Measurements from ENCODE around the gene ARHGAP20. TPM values are rescaled to one million over a fixed set of nuclear protein-coding genes. Genes with fewer than 3 reads are reported as not detected.

ARHGAP20 gene
- total and polyA plus RNA-seq, 2 experiments from 2014 or later, result 0.84 to 0.97 TPM

GRCh38 chr11:110600322-110600721 lies 111.9 kb downstream of the ARHGAP20 start:
- Histone ChIP-seq H3K27ac (no peak overlapping the region), H2AFZ (no peak overlapping the region), H3K9me2 (ENCODE audit: insufficient read depth) (no peaks in the 10 kb centered on the region), H3F3A (ENCODE audit: insufficient read depth) (no peaks in the 10 kb centered on the region), H3K79me2 (ENCODE audit: insufficient read depth) (no peaks in the 10 kb centered on the region), H3K9ac (no peak overlapping the region), H3K27me3 (replicated peaks; ENCODE audit: insufficient read depth) (no peaks in the 10 kb centered on the region), H3K4me2 (ENCODE audit: unreplicated experiment) (no peak overlapping the region), H3K9me3 (ENCODE audit: low read depth) (no peaks in the 10 kb centered on the region), H3K4me3 (no peak overlapping the region), H3K4me1 (ENCODE audit: insufficient read depth) (no peaks in the 10 kb centered on the region), H3K36me3 (ENCODE audit: low read depth) (0 out of 2 replicates have a peak, but pooled peaks cover 6% of the 10 kb centered on the region), H4K20me1 (ENCODE audit: insufficient read depth) (no peaks in the 10 kb centered on the region)
- DNase-seq, result no peak
- in situ Hi-C loops (cut with MboI), result no loop called here
- TF ChIP-seq EZH2phosphoT487 (IDR thresholded peaks at IDR 0.05; ENCODE audit: insufficient read depth, low read depth) (no peak), EZH2 (IDR thresholded peaks at IDR 0.05; ENCODE audit: insufficient read depth, poor library complexity, severe bottlenecking) (no peak)
- WGBS, 2 experiments (ENCODE audit: low coverage in 1 of 2, low lambda C conversion rate in 2 of 2, missing lambda C conversion rate in 2 of 2), result 83 to 91% methylated on average over 4 of the region's 4 CpGs

DNA sequence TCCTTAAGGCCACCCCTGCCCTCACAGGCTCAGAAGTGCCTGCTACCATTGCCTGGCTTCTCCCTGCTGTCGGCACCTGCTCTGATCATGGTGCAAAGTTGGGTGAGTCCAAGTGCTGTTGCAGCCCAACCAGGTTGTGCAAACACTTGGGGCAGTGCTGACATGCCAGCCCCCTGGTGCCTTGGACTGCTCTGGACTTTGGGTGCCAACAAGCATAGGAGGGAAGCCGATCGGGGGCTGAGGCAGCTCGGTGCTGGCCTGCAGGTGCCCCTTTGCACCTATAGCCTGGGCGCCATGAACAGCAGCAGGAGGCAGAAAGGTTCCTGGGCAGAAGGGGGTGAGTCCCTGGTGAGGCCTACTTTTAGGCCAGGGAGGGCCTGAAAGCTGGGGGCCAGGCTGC lies 113.0 kb downstream of the ARHGAP20 start:
- H4K20me1 ChIP-seq (ENCODE audit: insufficient read depth), result no peaks in the 10 kb centered on the region
- TF ChIP-seq EZH2 (IDR thresholded peaks at IDR 0.05; ENCODE audit: insufficient read depth, poor library complexity, severe bottlenecking) (no peak), EZH2phosphoT487 (IDR thresholded peaks at IDR 0.05; ENCODE audit: insufficient read depth, low read depth) (no peak)
- no peaks in the 10 kb centered on the region for H3K9me3 ChIP-seq (ENCODE audit: low read depth)
- H3K4me3 ChIP-seq, result no peak overlapping the region
- no peak overlapping the region for H3K9ac ChIP-seq
- DNase-seq, result no peak
- H3K9me2 ChIP-seq (ENCODE audit: insufficient read depth), result no peaks in the 10 kb centered on the region
- H3K27ac ChIP-seq, result no peak overlapping the region
- no peaks in the 10 kb centered on the region for H3F3A ChIP-seq (ENCODE audit: insufficient read depth)
- 90 to 91% methylated on average over 5 of the region's 5 CpGs for WGBS, 2 experiments (ENCODE audit: low coverage in 1 of 2, low lambda C conversion rate in 2 of 2, missing lambda C conversion rate in 2 of 2)
- 0 out of 2 replicates have a peak, but pooled peaks cover 6% of the 10 kb centered on the region for H3K36me3 ChIP-seq (ENCODE audit: low read depth)
- in situ Hi-C loops (cut with MboI), result no loop called here
- no peaks in the 10 kb centered on the region for H3K27me3 ChIP-seq (replicated peaks; ENCODE audit: insufficient read depth)
- H2AFZ ChIP-seq, result no peak overlapping the region
- no peaks in the 10 kb centered on the region for H3K4me1 ChIP-seq (ENCODE audit: insufficient read depth)
- H3K79me2 ChIP-seq (ENCODE audit: insufficient read depth), result no peaks in the 10 kb centered on the region
- no peak overlapping the region for H3K4me2 ChIP-seq (ENCODE audit: unreplicated experiment)

DNA sequence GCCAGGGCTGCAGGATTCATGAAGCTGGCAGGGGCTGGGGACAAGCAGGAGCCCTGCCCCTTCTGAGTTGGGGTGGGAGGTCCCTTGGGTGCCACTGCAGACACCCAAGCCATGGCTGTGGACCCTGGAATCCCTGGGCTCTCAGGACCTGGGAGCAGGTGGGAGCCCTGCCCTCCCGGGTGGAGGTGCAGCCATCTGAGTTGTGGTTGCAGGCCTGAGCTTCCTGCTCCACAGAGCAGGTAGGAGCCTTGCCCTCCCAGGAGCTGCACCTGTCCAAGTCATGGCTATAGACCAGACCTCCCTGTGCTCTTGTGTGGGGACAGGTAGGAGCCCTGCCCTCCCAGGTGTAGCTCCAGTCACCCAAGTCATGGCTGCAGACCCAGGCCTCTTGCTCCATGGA lies 113.5 kb downstream of the ARHGAP20 start:
- no peaks in the 10 kb centered on the region for H3K79me2 ChIP-seq (ENCODE audit: insufficient read depth)
- DNase-seq, result no peak
- 0 out of 2 replicates have a peak, but pooled peaks cover 6% of the 10 kb centered on the region for H3K36me3 ChIP-seq (ENCODE audit: low read depth)
- H3K27me3 ChIP-seq (replicated peaks; ENCODE audit: insufficient read depth), result no peaks in the 10 kb centered on the region
- TF ChIP-seq EZH2 (IDR thresholded peaks at IDR 0.05; ENCODE audit: insufficient read depth, poor library complexity, severe bottlenecking) (no peak), EZH2phosphoT487 (IDR thresholded peaks at IDR 0.05; ENCODE audit: insufficient read depth, low read depth) (no peak)
- no peak overlapping the region for H3K4me2 ChIP-seq (ENCODE audit: unreplicated experiment)
- no peak overlapping the region for H3K4me3 ChIP-seq
- no peak overlapping the region for H3K9ac ChIP-seq
- 100% methylated on average over 1 of the region's 1 CpG for WGBS, 2 experiments (ENCODE audit: low coverage in 1 of 2, low lambda C conversion rate in 2 of 2, missing lambda C conversion rate in 2 of 2)
- no peaks in the 10 kb centered on the region for H3K9me2 ChIP-seq (ENCODE audit: insufficient read depth)
- H3K4me1 ChIP-seq (ENCODE audit: insufficient read depth), result no peaks in the 10 kb centered on the region
- no peaks in the 10 kb centered on the region for H4K20me1 ChIP-seq (ENCODE audit: insufficient read depth)
- H3F3A ChIP-seq (ENCODE audit: insufficient read depth), result no peaks in the 10 kb centered on the region
- H3K9me3 ChIP-seq (ENCODE audit: low read depth), result no peaks in the 10 kb centered on the region
- no peak overlapping the region for H3K27ac ChIP-seq
- no peak overlapping the region for H2AFZ ChIP-seq
- in situ Hi-C loops (cut with MboI), result no loop called here

GRCh38 chr11:110587972-110588371 lies 124.3 kb downstream of the ARHGAP20 start:
- H3K36me3 ChIP-seq (ENCODE audit: low read depth), result no peaks in the 10 kb centered on the region
- H4K20me1 ChIP-seq (ENCODE audit: insufficient read depth), result no peaks in the 10 kb centered on the region
- TF ChIP-seq EZH2phosphoT487 (IDR thresholded peaks at IDR 0.05; ENCODE audit: insufficient read depth, low read depth) (no peak), EZH2 (IDR thresholded peaks at IDR 0.05; ENCODE audit: insufficient read depth, poor library complexity, severe bottlenecking) (no peak)
- H3K27ac ChIP-seq, result no peak overlapping the region
- H3K4me1 ChIP-seq (ENCODE audit: insufficient read depth), result no peaks in the 10 kb centered on the region
- no peak overlapping the region for H3K4me3 ChIP-seq
- in situ Hi-C loops (cut with MboI), result no loop called here
- no peaks in the 10 kb centered on the region for H3F3A ChIP-seq (ENCODE audit: insufficient read depth)
- H3K9me3 ChIP-seq (ENCODE audit: low read depth), result no peaks in the 10 kb centered on the region
- H3K4me2 ChIP-seq (ENCODE audit: unreplicated experiment), result no peak overlapping the region
- H2AFZ ChIP-seq, result no peak overlapping the region
- H3K9ac ChIP-seq, result no peak overlapping the region
- H3K79me2 ChIP-seq (ENCODE audit: insufficient read depth), result no peaks in the 10 kb centered on the region
- DNase-seq, result no peak
- no peaks in the 10 kb centered on the region for H3K27me3 ChIP-seq (replicated peaks; ENCODE audit: insufficient read depth)
- 79 to 85% methylated on average over 4 of the region's 4 CpGs for WGBS, 2 experiments (ENCODE audit: low coverage in 1 of 2, low lambda C conversion rate in 2 of 2, missing lambda C conversion rate in 2 of 2)
- H3K9me2 ChIP-seq (ENCODE audit: insufficient read depth), result no peaks in the 10 kb centered on the region

DNA sequence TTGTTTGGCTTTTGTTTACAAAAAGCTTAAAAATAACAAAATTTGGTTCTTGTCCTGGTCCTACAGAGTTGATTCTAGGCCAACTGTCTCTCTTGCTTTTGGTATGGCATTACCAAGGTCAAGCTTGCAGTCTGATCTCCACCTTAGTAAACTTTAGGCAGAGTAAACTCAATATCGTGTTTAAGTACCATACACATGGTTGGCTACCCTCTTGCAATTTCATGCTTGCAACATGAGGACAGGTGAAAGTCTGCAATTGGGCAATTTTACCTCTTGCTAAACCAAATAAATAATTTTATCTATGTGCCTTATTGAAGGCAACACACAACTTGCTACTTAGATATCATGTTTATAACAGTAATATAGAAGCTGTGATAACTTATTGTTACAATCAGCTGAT lies 125.1 kb downstream of the ARHGAP20 start:
- H3K79me2 ChIP-seq (ENCODE audit: insufficient read depth), result no peaks in the 10 kb centered on the region
- H3K4me1 ChIP-seq (ENCODE audit: insufficient read depth), result no peaks in the 10 kb centered on the region
- no peak for DNase-seq
- H3K27me3 ChIP-seq (replicated peaks; ENCODE audit: insufficient read depth), result no peaks in the 10 kb centered on the region
- 95 to 100% methylated on average over 1 of the region's 1 CpG for WGBS, 2 experiments (ENCODE audit: low coverage in 1 of 2, low lambda C conversion rate in 2 of 2, missing lambda C conversion rate in 2 of 2)
- H3K4me2 ChIP-seq (ENCODE audit: unreplicated experiment), result no peak overlapping the region
- H3F3A ChIP-seq (ENCODE audit: insufficient read depth), result no peaks in the 10 kb centered on the region
- no peaks in the 10 kb centered on the region for H3K9me3 ChIP-seq (ENCODE audit: low read depth)
- H3K27ac ChIP-seq, result no peak overlapping the region
- no peak overlapping the region for H2AFZ ChIP-seq
- TF ChIP-seq EZH2phosphoT487 (IDR thresholded peaks at IDR 0.05; ENCODE audit: insufficient read depth, low read depth) (no peak), EZH2 (IDR thresholded peaks at IDR 0.05; ENCODE audit: insufficient read depth, poor library complexity, severe bottlenecking) (no peak)
- no peaks in the 10 kb centered on the region for H4K20me1 ChIP-seq (ENCODE audit: insufficient read depth)
- H3K36me3 ChIP-seq (ENCODE audit: low read depth), result no peaks in the 10 kb centered on the region
- no peak overlapping the region for H3K9ac ChIP-seq
- in situ Hi-C loops (cut with MboI), result no loop called here
- H3K9me2 ChIP-seq (ENCODE audit: insufficient read depth), result no peaks in the 10 kb centered on the region
- H3K4me3 ChIP-seq, result no peak overlapping the region

All from GM23248 (cell line).